ENCODE results near the gene PCSK5.
"Not testable (repeated sequence)": the region's sequence is repeated elsewhere in the genome, so short reads cannot be mapped to it uniquely, and the experiment has no call there.

PCSK5 gene

GRCh38 chr9:76357555-76357954 lies 467.1 kb downstream of the PCSK5 start:
- no peak for DNase-seq (ENCODE audit: low read depth in 2 of 2)

GRCh38 chr9:76358628-76359280 lies 468.3 kb downstream of the PCSK5 start:
- DNase-seq (ENCODE audit: low read depth in 2 of 2) = no peak

GRCh38 chr9:76359365-76359764 lies 468.9 kb downstream of the PCSK5 start:
- DNase-seq (ENCODE audit: low read depth in 2 of 2) = no peak

- no peak for DNase-seq (ENCODE audit: low read depth in 2 of 2)
Observed at GRCh38 chr9:76359766-76360165, 469.3 kb downstream of the PCSK5 start.

- not testable (repeated sequence) for DNase-seq (ENCODE audit: low read depth in 2 of 2)
Observed at GRCh38 chr9:76362332-76363031, 472.0 kb downstream of the PCSK5 start.

- DNase-seq (ENCODE audit: low read depth in 2 of 2) = no peak
Observed at GRCh38 chr9:76363032-76363395, 472.5 kb downstream of the PCSK5 start.

GRCh38 chr9:76365028-76365427 lies 474.6 kb downstream of the PCSK5 start:
- DNase-seq (ENCODE audit: low read depth in 2 of 2) = no peak

GRCh38 chr9:76366275-76366674 lies 475.8 kb downstream of the PCSK5 start:
- no peak for DNase-seq (ENCODE audit: low read depth in 2 of 2)

GRCh38 chr9:76369583-76369982 lies 479.1 kb downstream of the PCSK5 start:
- no peak for DNase-seq (ENCODE audit: low read depth in 2 of 2)

- no peak for DNase-seq (ENCODE audit: low read depth in 2 of 2)
Observed at GRCh38 chr9:76370396-76371023, 480.0 kb downstream of the PCSK5 start.

- no peak for DNase-seq (ENCODE audit: low read depth in 2 of 2)
Observed at GRCh38 chr9:76371901-76372300, 481.4 kb downstream of the PCSK5 start.

GRCh38 chr9:76372336-76372735 lies 481.9 kb downstream of the PCSK5 start:
- DNase-seq (ENCODE audit: low read depth in 2 of 2) = no peak

- DNase-seq (ENCODE audit: low read depth in 2 of 2) = no peak
Observed at GRCh38 chr9:76373173-76373783, 482.8 kb downstream of the PCSK5 start.

- no peak for DNase-seq (ENCODE audit: low read depth in 2 of 2)
Observed at GRCh38 chr9:76373784-76374474, 483.5 kb downstream of the PCSK5 start.

GRCh38 chr9:76374783-76375559 lies 484.5 kb downstream of the PCSK5 start:
- DNase-seq (ENCODE audit: low read depth in 2 of 2) = no peak

- no peak for DNase-seq (ENCODE audit: low read depth in 2 of 2)
Observed at GRCh38 chr9:76377791-76378190, 487.3 kb downstream of the PCSK5 start.

- DNase-seq (ENCODE audit: low read depth in 2 of 2) = no peak
Observed at GRCh38 chr9:76378367-76379073, 488.0 kb downstream of the PCSK5 start.

GRCh38 chr9:76379494-76379893 lies 489.0 kb downstream of the PCSK5 start:
- DNase-seq (ENCODE audit: low read depth in 2 of 2) = no peak

GRCh38 chr9:76390656-76391055 lies 500.2 kb downstream of the PCSK5 start:
- DNase-seq (ENCODE audit: low read depth in 2 of 2) = no peak

- peak; percentile 92 to 95 for DNase-seq (ENCODE audit: low read depth in 2 of 2)
Observed at GRCh38 chr9:76394195-76394959, 503.9 kb downstream of the PCSK5 start, which contains the start of gene RFK. Gene RFK (minus strand): TSS chr9:76394426. CDS start chr9:76394171, 255 bp downstream.
